GM21576 (cell line): ENCODE results near the gene GABRG3.
"Not testable (repeated sequence)": the region's sequence is repeated elsewhere in the genome, so short reads cannot be mapped to it uniquely, and the experiment has no call there.

ENCODE experiments used
- ATAC-seq: cut with Tn5 transposase; IDR thresholded peaks from one replicate; pipeline ENCODE4 v1.9.1; 2021; ENCODE audit warnings: mild to moderate bottlenecking, moderate library complexity; ENCODE audit not compliant: unreplicated experiment

The GABRG3 gene

DNA sequence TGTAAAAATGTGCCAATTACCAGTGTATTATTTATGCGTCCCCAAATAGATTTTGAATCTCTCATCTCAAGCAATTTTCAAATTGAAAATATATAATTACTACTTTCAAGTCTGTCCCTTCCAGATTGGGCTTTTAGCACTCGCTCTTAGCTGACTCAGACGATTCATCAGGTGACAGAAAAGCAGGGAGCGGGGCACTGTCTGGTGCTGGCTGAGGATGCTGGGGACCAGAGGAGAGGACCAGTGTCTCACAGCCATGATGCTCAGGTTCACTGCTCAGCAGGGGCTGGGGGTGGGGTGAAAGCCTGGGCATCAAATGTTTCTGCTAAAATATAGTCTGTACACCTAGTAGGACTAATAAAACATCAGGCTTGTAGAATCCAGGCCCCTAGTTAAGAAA is 199.9 kb downstream of the GABRG3 start:
- ATAC-seq = no peak

DNA sequence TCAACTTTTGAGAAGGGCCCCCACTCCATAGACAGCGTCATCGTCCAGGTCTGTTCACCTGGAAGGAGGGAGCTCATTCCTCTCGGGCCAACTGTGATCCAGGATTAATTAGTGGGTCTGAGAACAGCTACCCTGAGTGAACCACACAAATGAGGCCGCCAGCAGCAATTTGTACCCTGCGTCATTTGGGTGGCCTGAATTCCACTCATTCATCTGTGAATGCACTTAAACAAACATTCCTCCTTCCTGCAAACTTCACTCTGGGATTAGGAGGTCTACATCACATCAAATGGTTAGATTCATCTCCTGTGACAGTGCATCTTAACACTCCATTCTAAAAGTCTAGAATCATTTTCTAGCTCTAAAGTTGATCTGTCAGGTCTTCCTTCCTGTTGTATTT is 201.8 kb downstream of the GABRG3 start:
- ATAC-seq = no peak

DNA sequence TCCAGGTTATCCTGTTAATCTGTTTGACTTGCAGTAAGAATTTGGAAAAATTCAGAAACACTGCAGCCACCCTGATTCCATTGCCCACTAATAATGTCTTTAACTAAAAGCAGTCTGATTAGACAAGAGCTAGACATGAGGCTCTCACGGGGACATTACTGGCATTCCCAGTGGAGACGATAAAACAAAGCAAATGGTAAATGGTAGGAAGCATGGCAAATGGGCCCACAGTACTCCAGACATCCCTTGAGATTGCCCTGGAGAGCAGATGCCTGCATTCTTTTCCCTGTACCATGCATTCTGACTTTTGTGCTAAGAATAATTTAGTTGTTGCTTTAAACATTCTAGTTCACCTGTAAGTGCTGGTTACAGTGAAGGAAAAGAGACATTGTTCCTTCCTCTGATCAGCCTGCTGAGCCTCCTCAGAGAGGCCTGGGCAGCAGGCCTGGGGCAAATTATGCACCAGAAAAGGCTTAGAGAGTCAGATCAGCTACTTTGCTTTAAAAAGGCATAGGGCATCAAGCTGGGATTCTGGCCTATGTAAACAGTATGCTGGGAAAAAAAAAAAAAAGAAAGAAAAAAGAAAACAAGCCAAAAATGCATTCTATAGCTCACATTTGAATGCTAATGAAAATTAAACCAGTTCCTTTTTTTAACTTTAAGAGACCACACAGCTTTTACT is 204.6 kb downstream of the GABRG3 start:
- no peak for ATAC-seq

DNA sequence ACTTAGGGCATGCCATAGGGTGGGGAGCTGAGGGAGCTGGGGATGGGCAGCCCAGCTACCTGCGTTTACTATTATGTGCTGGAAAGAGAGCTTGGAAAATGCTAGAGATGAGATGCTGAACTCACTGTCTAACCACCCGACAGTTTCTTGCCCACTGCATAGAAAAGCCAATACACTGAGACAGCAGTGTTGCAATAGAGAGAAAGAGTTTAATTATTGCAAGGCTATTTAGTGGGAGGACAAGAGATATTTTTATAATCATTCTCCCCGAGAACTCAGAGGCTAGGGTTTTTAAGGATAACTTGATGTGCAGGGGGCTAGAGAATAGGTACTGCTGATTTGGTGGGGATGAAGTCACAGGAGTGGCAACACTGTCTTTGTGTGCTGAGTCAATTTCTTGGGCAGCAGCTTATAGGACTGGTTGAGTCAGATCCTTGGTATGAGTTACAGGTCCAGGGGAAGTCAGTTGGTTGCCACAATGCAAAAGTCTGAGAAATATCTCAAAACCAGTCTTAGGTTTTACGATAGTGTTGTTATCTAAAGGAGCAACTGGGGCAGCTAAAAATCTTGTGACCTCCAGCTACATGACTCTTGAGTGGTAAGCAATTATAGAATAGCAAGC is 205.9 kb downstream of the GABRG3 start:
- ATAC-seq = no peak

DNA sequence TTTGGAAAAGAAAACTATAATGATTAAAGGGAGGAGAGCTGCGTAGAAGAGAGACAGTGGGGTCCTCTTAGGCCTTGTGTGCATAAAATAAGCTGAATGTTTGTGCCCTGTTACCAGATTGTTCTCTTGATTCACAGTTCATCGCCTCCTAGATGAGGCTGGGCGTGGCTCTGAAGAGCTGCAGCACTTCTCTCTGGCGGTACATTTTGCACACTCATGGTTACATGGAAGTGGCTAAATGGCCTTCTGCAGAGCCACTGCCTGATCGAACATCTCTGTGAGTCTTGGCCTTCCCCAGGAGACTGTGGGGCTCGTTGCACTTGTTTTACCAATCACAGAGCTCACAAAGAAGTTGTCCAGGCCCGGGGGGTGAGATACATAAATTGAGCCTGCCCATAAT is 208.8 kb downstream of the GABRG3 start:
- no peak for ATAC-seq

DNA sequence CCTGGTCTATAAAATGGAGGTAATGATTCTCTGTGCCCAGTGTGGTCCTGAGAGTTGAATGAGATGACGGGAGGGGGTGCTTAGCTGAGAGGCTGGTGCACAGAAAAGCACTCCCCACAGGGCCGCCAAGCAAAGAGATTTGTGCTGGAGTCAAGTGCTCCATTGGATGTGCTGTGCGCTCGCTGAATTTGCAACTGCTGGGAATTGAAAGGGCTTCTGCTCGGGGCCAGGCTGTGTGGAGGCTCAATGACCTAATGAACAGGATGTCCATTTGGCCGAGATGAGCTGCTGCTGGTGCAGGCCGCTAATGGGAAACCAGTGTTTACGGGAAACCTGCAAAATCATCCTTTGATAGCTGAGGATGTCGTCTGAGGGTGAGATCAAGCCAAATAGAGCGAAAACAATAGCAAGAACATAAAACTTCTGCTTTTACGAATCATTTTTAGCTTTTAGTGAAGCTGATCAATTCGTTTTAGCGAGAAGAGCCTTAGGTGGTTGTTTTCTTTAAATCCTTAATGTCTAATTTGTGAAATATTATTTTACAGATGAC is 211.7 kb downstream of the GABRG3 start:
- ATAC-seq = no peak

DNA sequence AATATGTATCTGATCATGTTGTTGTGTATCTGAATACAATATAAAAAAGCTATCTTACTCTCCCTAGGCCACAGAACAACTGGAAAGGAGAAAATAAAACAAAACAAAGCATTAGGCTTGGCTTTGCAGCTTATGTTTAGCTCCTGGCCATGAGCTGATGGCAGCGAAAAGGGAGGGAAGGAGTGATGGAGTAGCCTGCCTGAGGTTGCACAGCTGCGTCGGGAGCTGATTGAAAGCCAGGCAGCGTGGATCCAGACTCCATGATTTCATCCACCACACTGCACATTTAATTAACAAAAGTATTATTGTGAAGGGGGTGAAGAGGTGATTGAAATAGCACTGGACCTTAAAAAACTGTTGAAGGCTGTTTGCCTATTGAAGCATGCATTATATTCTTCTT is 212.2 kb downstream of the GABRG3 start:
- no peak for ATAC-seq

DNA sequence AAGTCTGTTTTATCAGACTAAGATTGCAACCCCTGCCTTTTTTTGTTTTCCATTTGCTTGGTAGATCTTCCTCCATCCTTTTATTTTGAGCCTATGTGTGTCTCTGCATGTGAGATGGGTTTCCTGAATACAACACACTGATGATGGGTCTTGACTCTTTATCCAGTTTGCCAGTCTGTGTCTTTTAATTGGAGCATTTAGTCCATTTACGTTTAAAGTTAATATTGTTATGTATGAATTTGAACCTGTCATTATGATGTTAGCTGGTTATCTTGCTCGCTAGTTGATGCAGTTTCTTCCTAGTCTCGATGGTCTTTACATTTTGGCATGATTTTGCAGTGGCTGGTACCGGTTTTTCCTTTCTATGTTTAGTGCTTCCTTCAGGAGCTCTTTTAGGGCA is 220.5 kb downstream of the GABRG3 start:
- not testable (repeated sequence) for ATAC-seq

DNA sequence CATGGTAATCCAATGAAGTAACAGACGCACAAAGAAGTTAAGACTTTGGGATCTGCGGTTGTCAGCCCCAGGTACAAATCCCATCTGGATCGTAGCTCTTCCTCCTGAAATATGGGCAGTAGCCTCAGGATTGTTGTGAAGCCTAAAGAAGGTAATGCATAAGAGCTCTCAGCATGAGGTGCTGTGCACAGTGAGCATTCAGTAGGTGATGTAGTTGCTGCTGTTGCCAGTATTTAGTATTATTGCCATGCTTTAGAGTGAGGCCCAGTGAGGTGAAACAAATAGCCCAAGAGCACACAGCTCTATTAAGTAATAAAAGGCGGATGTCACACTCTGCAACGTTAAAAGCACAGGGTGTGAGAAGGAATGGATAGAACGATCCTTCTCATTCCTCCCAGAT is 225.7 kb downstream of the GABRG3 start:
- ATAC-seq = no peak

DNA sequence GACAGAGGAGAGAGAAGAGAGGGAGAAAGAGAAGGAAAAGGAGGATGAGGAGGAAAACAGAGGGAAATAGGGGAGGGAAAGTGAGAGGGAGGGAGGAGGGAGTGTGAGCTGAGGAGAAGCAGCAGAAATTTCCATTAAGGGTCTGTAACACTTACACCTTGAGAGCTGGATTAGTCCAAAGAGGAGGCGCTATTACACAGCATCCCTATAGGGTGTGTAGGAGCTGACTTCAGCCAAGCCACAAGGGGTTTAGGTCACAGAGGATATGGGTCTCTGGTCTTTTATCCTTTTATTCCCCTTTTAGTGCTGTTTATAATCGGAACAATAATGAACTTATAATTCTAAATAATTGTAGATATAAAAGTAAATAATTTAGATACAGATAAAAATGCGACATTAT is 230.4 kb downstream of the GABRG3 start:
- no peak for ATAC-seq

DNA sequence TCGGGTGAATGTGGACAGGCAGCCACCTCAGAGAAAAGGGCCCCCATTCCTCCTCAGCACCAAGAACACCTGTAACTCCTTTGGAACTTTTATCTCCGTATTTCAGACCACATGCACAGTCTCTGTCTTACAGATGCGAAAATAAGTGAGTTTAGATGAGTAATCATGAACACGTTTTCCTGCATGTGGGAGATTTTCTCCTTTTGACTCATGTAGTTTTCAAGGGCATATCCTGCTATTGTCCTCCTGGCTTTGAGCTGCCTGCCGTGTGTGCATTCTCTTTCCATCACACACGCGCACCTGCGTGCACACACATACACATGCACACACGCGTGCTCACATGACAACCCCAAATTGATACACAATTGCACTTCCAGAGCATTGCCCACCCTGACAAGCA is 239.2 kb downstream of the GABRG3 start:
- ATAC-seq = no peak

DNA sequence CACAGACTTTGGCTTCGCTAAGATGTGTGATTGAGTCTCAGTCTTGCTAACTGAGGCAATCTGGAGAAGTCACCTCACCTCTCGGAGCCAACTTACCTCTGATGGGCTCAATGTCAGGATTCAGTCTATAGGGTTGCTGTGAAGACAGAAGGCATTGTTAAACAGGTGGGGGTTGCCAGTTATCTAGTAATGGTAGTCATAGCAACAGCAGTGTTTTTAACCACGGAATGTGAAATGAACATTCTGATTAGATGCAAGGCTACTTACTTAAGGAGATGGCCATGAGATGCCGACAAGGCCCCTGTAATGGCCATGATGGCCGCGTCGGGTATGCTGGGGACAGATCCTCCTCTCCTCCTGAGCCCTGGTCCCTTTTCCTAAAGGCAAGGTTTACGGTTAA is 243.1 kb downstream of the GABRG3 start:
- ATAC-seq = no peak

DNA sequence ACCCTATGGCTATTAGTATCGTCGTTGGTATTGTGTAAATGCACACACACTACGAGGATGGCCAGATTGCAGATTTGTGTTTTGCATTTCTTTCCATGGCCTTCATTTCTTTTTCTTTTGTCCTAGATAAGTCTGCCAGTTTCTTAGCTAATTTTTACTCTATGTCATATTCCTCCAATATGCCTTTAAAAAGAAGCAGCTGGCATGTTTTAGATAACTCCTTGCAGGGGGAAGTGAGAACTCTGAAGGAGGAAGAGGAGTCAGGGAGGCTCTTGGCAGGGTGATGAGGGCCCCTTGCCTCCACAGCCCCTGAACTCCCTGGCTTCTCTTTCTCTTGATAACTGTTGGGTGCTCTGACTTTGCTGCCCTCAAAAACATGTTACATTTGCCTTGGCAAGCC is 244.0 kb downstream of the GABRG3 start:
- ATAC-seq = no peak

DNA sequence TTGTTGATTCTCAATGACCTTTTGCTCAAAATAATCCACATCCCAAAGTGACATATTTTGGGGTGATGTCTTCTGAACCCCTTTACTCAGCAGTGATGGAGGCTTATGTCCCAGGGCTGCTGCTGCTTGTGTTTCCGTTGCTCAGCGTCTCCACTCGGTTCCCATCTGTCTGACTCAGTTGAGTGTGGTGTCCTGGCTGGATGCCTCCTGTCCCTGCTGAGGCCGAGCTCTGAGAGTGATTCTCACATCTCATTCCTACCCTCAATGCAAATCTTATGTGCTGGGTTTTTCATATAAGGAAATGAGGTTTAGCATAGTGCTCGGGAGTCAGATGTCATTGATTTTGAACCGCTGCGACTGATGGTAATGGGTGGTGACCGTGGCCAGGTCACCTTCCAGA is 247.4 kb downstream of the GABRG3 start:
- no peak for ATAC-seq

DNA sequence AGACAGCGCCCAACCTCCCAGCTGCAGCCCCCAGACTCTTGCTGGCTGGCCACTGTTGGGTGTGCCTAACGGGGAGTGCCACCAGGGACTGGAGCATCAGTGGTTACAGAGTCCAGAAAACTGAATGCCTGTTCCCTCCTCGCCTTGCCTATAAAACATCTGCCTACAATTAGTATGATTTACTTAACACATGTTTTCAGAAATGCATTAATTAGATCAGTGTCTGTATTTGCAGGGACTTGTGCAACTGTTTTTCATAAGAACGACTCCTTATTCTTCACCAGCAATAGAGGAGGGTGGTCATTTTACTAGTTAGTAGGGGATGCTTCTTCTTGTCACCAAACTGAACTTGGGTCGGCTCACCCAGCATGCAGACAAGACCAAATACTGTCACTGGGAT is 248.7 kb downstream of the GABRG3 start:
- ATAC-seq = no peak

DNA sequence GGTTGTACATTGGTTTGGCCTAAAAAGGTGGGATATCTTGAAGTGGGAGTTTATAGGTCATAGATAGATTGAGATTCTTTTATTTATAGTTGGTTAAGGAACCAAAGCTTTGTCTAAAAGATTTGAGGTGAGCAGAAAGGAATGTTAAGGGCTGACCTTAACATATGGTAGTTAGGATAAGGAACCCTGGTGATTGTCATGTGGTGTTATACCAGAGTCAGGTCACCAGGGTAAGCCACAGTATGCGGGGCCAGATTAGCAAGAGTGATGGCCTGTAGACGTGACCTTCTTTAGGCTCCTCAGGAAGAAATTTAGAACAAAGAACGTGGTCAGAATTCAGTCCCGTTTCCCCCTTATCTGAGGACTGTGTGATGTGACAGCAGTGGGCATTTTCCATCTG is 249.2 kb downstream of the GABRG3 start:
- ATAC-seq = no peak

DNA sequence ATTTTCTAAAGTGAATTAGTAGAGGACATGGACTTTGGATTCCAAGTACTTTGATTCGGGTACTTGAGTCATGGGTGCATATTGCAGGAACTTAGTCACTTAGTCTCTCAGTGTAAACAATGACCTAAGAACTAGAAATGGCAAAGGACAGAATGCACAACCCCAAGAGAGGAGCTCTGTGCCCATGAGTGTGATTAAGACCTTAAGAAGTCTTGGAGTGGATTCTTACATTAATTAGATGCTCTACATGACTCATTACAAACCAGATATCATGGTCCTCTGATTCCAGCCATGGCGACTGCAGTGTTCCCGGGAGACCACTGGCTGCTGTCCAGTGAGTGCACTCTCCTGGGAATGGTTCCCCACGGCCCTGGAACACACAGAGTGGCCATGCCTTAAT is 251.5 kb downstream of the GABRG3 start:
- no peak for ATAC-seq

DNA sequence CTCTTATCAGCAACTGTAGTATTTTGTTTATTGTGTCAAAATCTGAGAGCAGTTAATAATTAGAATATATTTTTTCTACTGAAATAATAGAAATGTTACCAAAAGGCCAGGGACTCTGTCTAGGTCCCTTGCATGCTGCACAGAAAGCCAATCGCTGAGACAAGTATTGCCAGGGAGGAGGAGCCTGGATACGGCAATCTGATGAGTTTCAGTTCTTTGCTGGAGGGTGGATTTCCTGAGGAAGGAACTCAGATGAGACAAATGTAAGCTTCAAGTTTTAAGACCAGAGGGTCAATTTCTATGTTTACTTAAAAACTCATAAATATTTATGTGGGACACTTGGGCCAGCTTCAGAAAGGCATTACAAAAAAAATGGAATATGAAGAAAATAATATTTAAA is 252.2 kb downstream of the GABRG3 start:
- ATAC-seq = no peak

DNA sequence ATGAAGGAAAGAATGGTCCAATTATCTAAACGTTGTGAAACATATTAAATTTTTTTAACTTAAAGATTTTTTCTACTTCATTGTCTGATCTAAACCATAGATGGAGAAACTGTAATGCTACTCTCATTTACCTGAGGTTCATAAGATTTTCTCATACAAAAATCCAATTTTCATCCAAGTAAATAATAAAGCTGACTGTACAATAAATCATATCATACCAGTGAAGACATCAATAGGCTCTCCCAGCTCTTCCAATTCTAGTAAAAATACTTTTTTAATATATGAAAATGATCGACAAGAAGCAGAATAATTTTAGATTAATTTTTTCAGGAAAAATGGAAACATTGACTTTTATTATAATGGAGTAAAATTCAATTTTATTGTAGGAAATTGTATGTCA is 260.8 kb downstream of the GABRG3 start:
- ATAC-seq = no peak

DNA sequence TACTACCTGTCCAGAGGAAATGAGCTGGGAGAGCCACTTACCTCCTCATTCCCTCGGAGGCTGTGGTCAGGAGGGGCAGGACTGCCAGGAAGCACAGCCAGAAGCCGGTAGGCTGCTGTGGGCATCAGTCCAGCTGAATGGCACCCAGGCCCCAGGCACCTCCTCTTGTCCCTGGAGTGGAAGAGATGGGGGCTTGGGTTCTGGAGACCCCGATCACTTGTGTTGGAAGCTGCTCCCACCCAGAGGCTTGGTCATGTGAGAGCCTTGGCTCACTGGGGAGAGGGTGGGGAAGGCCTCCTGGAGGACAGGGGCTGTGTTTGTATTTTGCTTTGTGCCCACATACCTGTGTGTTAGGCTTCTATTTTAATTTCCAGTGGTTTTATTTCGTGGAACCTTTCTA is 261.9 kb downstream of the GABRG3 start:
- ATAC-seq = no peak

DNA sequence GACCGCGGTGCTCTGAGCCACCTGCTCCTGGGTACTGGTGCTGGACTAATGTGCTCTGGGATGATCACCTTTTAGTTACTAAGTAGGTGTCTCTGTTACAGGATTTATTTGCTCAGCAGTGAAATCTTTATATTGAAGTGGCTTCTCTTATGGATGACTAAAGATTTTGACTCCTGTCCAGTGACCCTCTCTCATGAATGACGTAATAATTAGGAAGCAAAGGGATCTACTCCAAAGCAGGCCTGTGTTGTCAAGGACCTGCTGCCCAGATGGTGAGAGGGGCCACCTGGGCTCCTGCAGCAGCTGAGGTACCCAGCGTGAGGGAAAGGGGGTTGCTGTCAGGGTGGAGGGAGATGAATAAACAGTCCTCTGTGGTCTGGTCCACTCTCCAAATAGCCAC is 263.6 kb downstream of the GABRG3 start:
- ATAC-seq = no peak

DNA sequence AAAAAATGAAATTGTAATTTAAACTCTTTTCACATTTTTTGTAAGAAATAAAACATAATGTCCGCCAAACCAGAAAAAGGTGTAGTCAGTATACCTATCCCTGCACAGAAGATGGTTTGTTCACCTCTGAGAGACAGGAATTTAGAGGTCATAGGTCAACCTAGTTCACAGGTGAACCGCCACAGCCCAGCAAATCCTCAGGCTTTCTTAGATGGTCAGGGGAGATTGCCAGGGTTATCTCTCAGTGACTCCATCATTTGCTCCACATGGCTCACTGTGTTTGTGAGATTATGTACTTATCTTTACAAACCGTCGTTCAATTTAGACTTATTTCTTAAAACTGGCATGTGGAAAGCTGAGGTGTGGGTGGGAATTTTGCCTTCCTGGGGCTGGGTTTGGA is 264.2 kb downstream of the GABRG3 start:
- ATAC-seq = no peak

DNA sequence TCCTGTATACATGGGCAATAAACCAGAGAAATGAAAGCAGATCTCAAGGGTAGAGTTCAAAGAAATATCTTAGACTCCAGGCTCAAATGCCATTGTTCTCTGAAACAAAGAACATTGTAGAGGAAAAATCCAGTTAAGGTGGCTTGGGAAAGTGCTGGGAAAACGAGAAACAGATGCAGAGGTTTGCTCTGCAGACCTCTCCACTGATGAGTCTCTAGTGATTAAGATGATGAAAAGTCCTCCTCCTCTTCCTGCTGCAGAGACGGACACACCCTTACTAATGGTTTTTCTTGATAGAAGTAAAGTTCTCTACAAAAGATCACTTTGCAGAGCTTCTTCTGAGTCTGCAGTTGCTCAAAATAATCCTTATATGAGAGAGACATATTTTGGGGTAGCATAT is 264.7 kb downstream of the GABRG3 start:
- no peak for ATAC-seq
